Measurements from ENCODE around the gene INPP5A. TPM values are rescaled to one million over a fixed set of nuclear protein-coding genes. Genes with fewer than 3 reads are reported as not detected.
"Not testable (repeated sequence)": the region's sequence is repeated elsewhere in the genome, so short reads cannot be mapped to it uniquely, and the experiment has no call there.

Gene INPP5A
- total RNA-seq, 4 donors from 2014 or later: 34.8 to 80.8 (median 52.8) TPM

GRCh38 chr10:132768346-132769248 is 231.0 kb downstream of the INPP5A start:
- Histone ChIP-seq H3K4me3 (no peak overlapping the region), H3K27ac (no peak overlapping the region), H3K4me1 (peaks cover 0 to under 1% (median 0%) of the 10 kb centered on the region in 4 donors), H3K9me3 (no peaks in the 10 kb centered on the region), H3K36me3 (no peaks in the 10 kb centered on the region), H3K27me3 (no peaks in the 10 kb centered on the region)
- intact Hi-C loops (cut with DNase I; ENCODE audit: low total_unique reads): no loop called here
- 96 to 100% methylated on average over 7 to 41 of the region's 41 CpGs for WGBS, 2 donors (ENCODE audit: low coverage in 1 of 2)
- no peak for TF ChIP-seq EP300 (IDR thresholded peaks at IDR 0.05; ENCODE audit: low read depth)
- TF ChIP-seq POLR2A (IDR thresholded peaks at IDR 0.05): no peak
- TF ChIP-seq CTCF (IDR thresholded peaks at IDR 0.05): no peak
- no peak for TF ChIP-seq POLR2AphosphoS5 (IDR thresholded peaks at IDR 0.05)
- DNase-seq: no peak
- in situ Hi-C loops (cut with MboI; ENCODE audit: low pct_ligation_motif_present in 1 of 4, low pct_unique_long_range_greater_than_20kb in 1 of 4, low sequenced_read_pairs in 3 of 4): no loop called here

GRCh38 chr10:132770061-132771021 is 232.8 kb downstream of the INPP5A start:
- Histone ChIP-seq H3K9me3 (no peaks in the 10 kb centered on the region), H3K27me3 (no peaks in the 10 kb centered on the region), H3K27ac (no peak overlapping the region), H3K4me3 (no peak overlapping the region), H3K36me3 (no peaks in the 10 kb centered on the region), H3K4me1 (peaks cover 0 to 11% (median 4%) of the 10 kb centered on the region in 4 donors)
- TF ChIP-seq CTCF (IDR thresholded peaks at IDR 0.05) (no peak), EP300 (IDR thresholded peaks at IDR 0.05; ENCODE audit: low read depth) (no peak), POLR2A (IDR thresholded peaks at IDR 0.05) (no peak), POLR2AphosphoS5 (IDR thresholded peaks at IDR 0.05) (no peak)
- in situ Hi-C loops (cut with MboI; ENCODE audit: low pct_ligation_motif_present in 1 of 4, low pct_unique_long_range_greater_than_20kb in 1 of 4, low sequenced_read_pairs in 3 of 4): no loop called here
- intact Hi-C loops (cut with DNase I; ENCODE audit: low total_unique reads): no loop called here
- DNase-seq: no peak
- WGBS, 2 donors (ENCODE audit: low coverage in 1 of 2): 94% methylated on average over 45 of the region's 45 CpGs; no CpG with 5 or more reads in 1 of the 2 donors

GRCh38 chr10:132772816-132773215 is 235.2 kb downstream of the INPP5A start:
- H3K27me3 ChIP-seq; H3K4me3 ChIP-seq; in situ Hi-C loops (cut with MboI; ENCODE audit: low pct_ligation_motif_present in 1 of 4, low pct_unique_long_range_greater_than_20kb in 1 of 4, low sequenced_read_pairs in 3 of 4); DNase-seq; H3K9me3 ChIP-seq; intact Hi-C loops (cut with DNase I; ENCODE audit: low total_unique reads); H3K27ac ChIP-seq; H3K36me3 ChIP-seq: not testable (repeated sequence)
- H3K4me1 ChIP-seq: peaks cover 0 to 11% (median 4%) of the 10 kb centered on the region in 4 donors
- WGBS, 2 donors (ENCODE audit: low coverage in 1 of 2): 95% methylated on average over 15 of the region's 25 CpGs; no CpG with 5 or more reads in 1 of the 2 donors

- intact Hi-C loops (cut with DNase I; ENCODE audit: low total_unique reads) (no loop called here), in situ Hi-C loops (cut with MboI; ENCODE audit: low pct_ligation_motif_present in 1 of 4, low pct_unique_long_range_greater_than_20kb in 1 of 4, low sequenced_read_pairs in 3 of 4) (no loop called here)
- DNase-seq: peak; percentile 50
- Histone ChIP-seq H3K27me3 (peaks cover 2% of the 10 kb centered on the region), H3K36me3 (peaks cover 0 to 9% (median 3%) of the 10 kb centered on the region in 4 donors), H3K4me3 (no peak overlapping the region), H3K4me1 (peaks cover 0 to 11% (median 4%) of the 10 kb centered on the region in 4 donors), H3K9me3 (no peaks in the 10 kb centered on the region), H3K27ac (peak overlapping the region in 2 of 4 donors; percentile 36 to 75)
- WGBS, 2 donors (ENCODE audit: low coverage in 1 of 2): 45% methylated on average over 26 of the region's 29 CpGs; no CpG with 5 or more reads in 1 of the 2 donors
- no peak for TF ChIP-seq POLR2A (IDR thresholded peaks at IDR 0.05)
- no peak for TF ChIP-seq CTCF (IDR thresholded peaks at IDR 0.05)
- TF ChIP-seq POLR2AphosphoS5 (IDR thresholded peaks at IDR 0.05): no peak
- no peak for TF ChIP-seq EP300 (IDR thresholded peaks at IDR 0.05; ENCODE audit: low read depth)
These were observed 236.8 kb downstream of the INPP5A start for GRCh38 chr10:132774181-132774901.

Measured in transverse colon (tissue), 4 donors.